Adrenal gland (tissue), 5 donors: ENCODE data around the gene NAALADL2.

Experiments used
- POLR2A ChIP-seq, 2 donors: fragments of 450-650 bp; IDR thresholded peaks; one replicate each; pipeline ENCODE4 v1.6.1; 2017; ENCODE audit warnings: antibody characterized with exemption in 2 of 2, mild to moderate bottlenecking in 2 of 2, moderate library complexity in 1 of 2
- TF ChIP-seq, protein P1 (sequence below), 6 experiments: fragments of 450-650 bp in 4 of 6; fragments of 200-600 bp in 2 of 6; sonication (generic) in 1 of 6; IDR thresholded peaks; 1 replicate in 5 of 6; 2 replicates in 1 of 6; pipeline versions ENCODE4 v1.5.1 to v1.8.0; 2016 to 2021; ENCODE audit warnings: antibody characterized with exemption in 6 of 6, mild to moderate bottlenecking in 2 of 6, moderate library complexity in 1 of 6
- donor health status: DM: no; HTN: no; CAD: no.

DNA sequence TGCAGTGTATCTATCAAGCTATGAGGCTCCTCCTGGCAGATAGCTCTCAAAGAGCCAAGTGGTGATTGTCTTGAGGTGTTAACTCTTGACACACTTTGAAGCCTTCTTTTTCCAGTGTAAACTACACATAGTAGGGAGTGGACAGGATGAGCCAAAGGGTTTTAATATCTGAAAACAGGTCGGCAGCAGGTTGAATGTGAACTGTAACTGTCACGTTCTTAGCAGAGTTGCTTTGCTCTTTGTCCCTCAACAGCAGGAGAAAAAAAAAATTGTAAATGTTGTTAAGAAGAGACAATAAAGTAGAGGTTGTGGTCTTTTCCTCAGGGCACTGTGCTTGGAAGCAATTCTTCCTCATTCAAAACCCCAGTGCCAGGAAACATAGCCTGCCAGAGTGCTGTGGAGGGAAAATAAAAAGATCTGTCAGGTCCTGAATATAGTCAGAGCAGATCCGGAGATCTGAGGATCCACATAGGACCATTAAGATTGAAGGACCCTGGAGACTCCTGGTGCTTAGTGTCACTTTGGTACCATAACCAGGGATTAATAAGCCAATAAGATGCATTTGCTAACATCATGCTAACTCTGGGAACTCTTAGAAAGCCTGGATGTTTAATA lies 229.7 kb downstream of the NAALADL2 start:
- TF ChIP-seq, protein P1, sequence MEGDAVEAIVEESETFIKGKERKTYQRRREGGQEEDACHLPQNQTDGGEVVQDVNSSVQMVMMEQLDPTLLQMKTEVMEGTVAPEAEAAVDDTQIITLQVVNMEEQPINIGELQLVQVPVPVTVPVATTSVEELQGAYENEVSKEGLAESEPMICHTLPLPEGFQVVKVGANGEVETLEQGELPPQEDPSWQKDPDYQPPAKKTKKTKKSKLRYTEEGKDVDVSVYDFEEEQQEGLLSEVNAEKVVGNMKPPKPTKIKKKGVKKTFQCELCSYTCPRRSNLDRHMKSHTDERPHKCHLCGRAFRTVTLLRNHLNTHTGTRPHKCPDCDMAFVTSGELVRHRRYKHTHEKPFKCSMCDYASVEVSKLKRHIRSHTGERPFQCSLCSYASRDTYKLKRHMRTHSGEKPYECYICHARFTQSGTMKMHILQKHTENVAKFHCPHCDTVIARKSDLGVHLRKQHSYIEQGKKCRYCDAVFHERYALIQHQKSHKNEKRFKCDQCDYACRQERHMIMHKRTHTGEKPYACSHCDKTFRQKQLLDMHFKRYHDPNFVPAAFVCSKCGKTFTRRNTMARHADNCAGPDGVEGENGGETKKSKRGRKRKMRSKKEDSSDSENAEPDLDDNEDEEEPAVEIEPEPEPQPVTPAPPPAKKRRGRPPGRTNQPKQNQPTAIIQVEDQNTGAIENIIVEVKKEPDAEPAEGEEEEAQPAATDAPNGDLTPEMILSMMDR (IDR thresholded peaks at IDR 0.05): no peak
- no peak for TF ChIP-seq POLR2A (IDR thresholded peaks at IDR 0.05)
